HepG2 (cell line): ENCODE data around the gene GPR137. TPM values are rescaled to one million over a fixed set of nuclear protein-coding genes. Genes with fewer than 3 reads are reported as not detected.

Source experiments
- CEBPB ChIP-seq: IDR thresholded peaks from 2 replicates; pipeline ENCODE4 v1.6.1; 2011; ENCODE audit warnings: low read depth, low read length, improper control_type of control experiment, borderline replicate concordance
- HDAC6 ChIP-seq: fragments of 200-600 bp; sonication (generic); IDR thresholded peaks from 2 replicates; pipeline ENCODE4 v1.7.0; 2017; ENCODE audit warnings: mild to moderate bottlenecking, antibody characterized with exemption, low read length, low read depth
- HOMEZ ChIP-seq: IDR thresholded peaks from 2 replicates; pipeline ENCODE4 v1.6.1; 2016; ENCODE audit warnings: low read depth
- MIER3 ChIP-seq: IDR thresholded peaks from 2 replicates; pipeline ENCODE4 v1.6.1; 2016; ENCODE audit warnings: missing compliant biosample characterization, borderline replicate concordance
- MXD3 ChIP-seq: IDR thresholded peaks from 2 replicates; pipeline ENCODE4 v1.6.1; 2016; ENCODE audit warnings: mild to moderate bottlenecking, missing biosample characterization, missing genetic modification reagents
- NFATC3 ChIP-seq: sonication (generic); formaldehyde crosslinking; IDR thresholded peaks from 2 replicates; pipeline ENCODE4 v1.5.1; 2020; ENCODE audit warnings: mild to moderate bottlenecking, missing genetic modification reagents
- NR2C2 ChIP-seq: sonication (generic); formaldehyde crosslinking; IDR thresholded peaks from 2 replicates; pipeline ENCODE4 v1.4.0; 2020; ENCODE audit warnings: missing genetic modification reagents, mild to moderate bottlenecking, moderate library complexity, borderline replicate concordance
- RFXANK ChIP-seq: IDR thresholded peaks from 2 replicates; pipeline ENCODE4 v1.6.1; 2016
- ZNF207 ChIP-seq: fragments of 450-650 bp; IDR thresholded peaks from 2 replicates; pipeline ENCODE4 v1.6.1; 2016; ENCODE audit warnings: antibody characterized with exemption, borderline replicate concordance
- ZNF547 ChIP-seq: sonication (generic); formaldehyde crosslinking; IDR thresholded peaks from 2 replicates; pipeline ENCODE4 v1.5.1; 2020; ENCODE audit warnings: mild to moderate bottlenecking, missing genetic modification reagents
- ZNF619 ChIP-seq: sonication (generic); formaldehyde crosslinking; IDR thresholded peaks from 2 replicates; pipeline ENCODE4 v1.4.0; 2020; ENCODE audit warnings: mild to moderate bottlenecking, missing genetic modification reagents
- ZNF660 ChIP-seq: sonication (generic); formaldehyde crosslinking; IDR thresholded peaks from 2 replicates; pipeline ENCODE4 v1.5.1; 2020; ENCODE audit warnings: mild to moderate bottlenecking, low read depth, missing genetic modification reagents, borderline replicate concordance
- polyA plus RNA-seq, 8 experiments: library from polyadenylated mRNA; depleted of rRNA in 3 of 8; stranded (reverse) in 7 of 8; unstranded in 1 of 8; fragments of >200 nt; fragmentation: Illumina TruSeq in 4 of 8; extraction: Trizol in 4 of 8; gene quantifications; 2 replicates each; pipeline versions ENCODE4 v1.2.1 to v1.2.3, GENCODE V29; 2011 to 2016; ENCODE audit warnings: low read depth in 4 of 8, missing spikeins in 1 of 8, mixed read lengths in 1 of 8; ENCODE audit not compliant: insufficient read depth in 1 of 8
- total RNA-seq, 5 experiments: library from RNA; depleted of rRNA; stranded (reverse); fragments of >200 nt; fragmentation: Illumina TruSeq; extraction: Trizol; gene quantifications; 2 replicates each; pipeline ENCODE4 v1.2.3, GENCODE V29; 2016; ENCODE audit warnings: low read depth in 1 of 5
- TF ChIP-seq, protein P1 (sequence below): sonication (generic); formaldehyde crosslinking; IDR thresholded peaks from 2 replicates; pipeline ENCODE4 v1.4.0; 2020; ENCODE audit warnings: mild to moderate bottlenecking, low read depth, missing genetic modification reagents
- TF ChIP-seq, protein P2 (sequence below), 2 experiments: fragments of 450-650 bp in 1 of 2; sonication (generic) in 1 of 2; formaldehyde crosslinking in 1 of 2; IDR thresholded peaks; 2 replicates each; pipeline versions ENCODE4 v1.6.1 to v1.8.0; 2016 to 2022; ENCODE audit warnings: antibody characterized with exemption in 1 of 2, mild to moderate bottlenecking in 1 of 2, missing genetic modification reagents in 1 of 2

Gene GPR137
- total and polyA plus RNA-seq, 2 of the 13 experiments (the other 11 are each of a cell fraction or from before 2014, with no cell fraction given), result 8.5 to 13.2 TPM

DNA sequence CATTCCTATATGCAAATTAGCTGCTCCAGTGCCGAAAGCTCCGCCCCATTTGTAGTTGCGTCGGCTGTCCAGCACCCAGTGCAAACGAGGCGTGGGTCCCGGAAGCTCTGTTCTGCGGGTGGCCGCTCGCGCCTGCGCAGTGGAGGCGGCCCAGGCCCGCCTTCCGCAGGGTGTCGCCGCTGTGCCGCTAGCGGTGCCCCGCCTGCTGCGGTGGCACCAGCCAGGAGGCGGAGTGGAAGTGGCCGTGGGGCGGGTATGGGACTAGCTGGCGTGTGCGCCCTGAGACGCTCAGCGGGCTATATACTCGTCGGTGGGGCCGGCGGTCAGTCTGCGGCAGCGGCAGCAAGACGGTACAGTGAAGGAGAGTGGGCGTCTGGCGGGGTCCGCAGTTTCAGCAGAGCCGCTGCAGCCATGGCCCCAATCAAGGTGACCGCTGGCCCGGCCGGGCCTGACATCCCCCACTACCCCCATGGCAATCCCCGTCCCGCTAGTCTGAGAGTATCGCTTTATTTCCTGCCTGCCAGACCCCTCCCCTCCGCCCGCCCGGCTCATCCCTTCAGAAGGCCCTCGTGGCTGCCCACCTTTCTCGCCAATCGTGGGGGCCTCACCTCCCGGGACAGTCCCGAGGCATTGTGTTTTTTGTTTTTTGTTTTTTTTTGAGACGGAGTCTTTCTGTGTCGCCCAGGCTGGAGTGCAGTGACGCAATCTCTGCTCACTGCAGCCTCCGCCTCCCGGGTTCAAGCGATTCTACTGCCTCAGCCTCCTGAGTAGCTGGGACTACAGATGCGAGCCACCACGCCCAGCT lies 32.5 kb downstream of the GPR137 start, which contains the start of gene PRDX5 (continued):
- TF ChIP-seq HOMEZ (no peak), RFXANK (CRISPR knock-in tag) (no peak), CEBPB (0 out of 2 replicates have a peak, but pooled peaks have one; percentile 16), NFATC3 (0 out of 2 replicates have a peak, but pooled peaks have one; percentile 44), MXD3 (CRISPR knock-in tag) (no peak; the same call in 1 of the 2 replicates), ZNF660 (CRISPR knock-in tag) (peak; percentile 63; the same call in 1 of the 2 replicates), ZNF619 (CRISPR knock-in tag) (no peak), MIER3 (CRISPR knock-in tag) (0 out of 2 replicates have a peak, but pooled peaks have one; percentile 16), NR2C2 (CRISPR knock-in tag) (peak; percentile 16; the same call in 1 of the 2 replicates), ZNF207 (no peak), ZNF547 (CRISPR knock-in tag) (peak; percentile 72), HDAC6 (no peak)
- TF ChIP-seq, protein P1, sequence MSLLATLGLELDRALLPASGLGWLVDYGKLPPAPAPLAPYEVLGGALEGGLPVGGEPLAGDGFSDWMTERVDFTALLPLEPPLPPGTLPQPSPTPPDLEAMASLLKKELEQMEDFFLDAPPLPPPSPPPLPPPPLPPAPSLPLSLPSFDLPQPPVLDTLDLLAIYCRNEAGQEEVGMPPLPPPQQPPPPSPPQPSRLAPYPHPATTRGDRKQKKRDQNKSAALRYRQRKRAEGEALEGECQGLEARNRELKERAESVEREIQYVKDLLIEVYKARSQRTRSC (CRISPR knock-in tag), result 0 out of 2 replicates have a peak, but pooled peaks have one; percentile 46
- TF ChIP-seq, protein P2, sequence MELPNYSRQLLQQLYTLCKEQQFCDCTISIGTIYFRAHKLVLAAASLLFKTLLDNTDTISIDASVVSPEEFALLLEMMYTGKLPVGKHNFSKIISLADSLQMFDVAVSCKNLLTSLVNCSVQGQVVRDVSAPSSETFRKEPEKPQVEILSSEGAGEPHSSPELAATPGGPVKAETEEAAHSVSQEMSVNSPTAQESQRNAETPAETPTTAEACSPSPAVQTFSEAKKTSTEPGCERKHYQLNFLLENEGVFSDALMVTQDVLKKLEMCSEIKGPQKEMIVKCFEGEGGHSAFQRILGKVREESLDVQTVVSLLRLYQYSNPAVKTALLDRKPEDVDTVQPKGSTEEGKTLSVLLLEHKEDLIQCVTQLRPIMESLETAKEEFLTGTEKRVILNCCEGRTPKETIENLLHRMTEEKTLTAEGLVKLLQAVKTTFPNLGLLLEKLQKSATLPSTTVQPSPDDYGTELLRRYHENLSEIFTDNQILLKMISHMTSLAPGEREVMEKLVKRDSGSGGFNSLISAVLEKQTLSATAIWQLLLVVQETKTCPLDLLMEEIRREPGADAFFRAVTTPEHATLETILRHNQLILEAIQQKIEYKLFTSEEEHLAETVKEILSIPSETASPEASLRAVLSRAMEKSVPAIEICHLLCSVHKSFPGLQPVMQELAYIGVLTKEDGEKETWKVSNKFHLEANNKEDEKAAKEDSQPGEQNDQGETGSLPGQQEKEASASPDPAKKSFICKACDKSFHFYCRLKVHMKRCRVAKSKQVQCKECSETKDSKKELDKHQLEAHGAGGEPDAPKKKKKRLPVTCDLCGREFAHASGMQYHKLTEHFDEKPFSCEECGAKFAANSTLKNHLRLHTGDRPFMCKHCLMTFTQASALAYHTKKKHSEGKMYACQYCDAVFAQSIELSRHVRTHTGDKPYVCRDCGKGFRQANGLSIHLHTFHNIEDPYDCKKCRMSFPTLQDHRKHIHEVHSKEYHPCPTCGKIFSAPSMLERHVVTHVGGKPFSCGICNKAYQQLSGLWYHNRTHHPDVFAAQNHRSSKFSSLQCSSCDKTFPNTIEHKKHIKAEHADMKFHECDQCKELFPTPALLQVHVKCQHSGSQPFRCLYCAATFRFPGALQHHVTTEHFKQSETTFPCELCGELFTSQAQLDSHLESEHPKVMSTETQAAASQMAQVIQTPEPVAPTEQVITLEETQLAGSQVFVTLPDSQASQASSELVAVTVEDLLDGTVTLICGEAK (IDR thresholded peaks at IDR 0.05), result no peak
- TF ChIP-seq, protein P2 (CRISPR knock-in tag; IDR thresholded peaks at IDR 0.05), result 0 out of 2 replicates have a peak, but pooled peaks have one; percentile 11
- TF ChIP-seq, all 625 proteins: peak for 210
